SU-DHL-6 (cell line): ENCODE data around the gene TBPL1.

Experiments
- H2AFZ ChIP-seq: fragments of 200-600 bp; sonication (generic); 2 replicates; pipeline ENCODE4 v1.6.1; 2014; ENCODE audit warnings: low read depth, mild to moderate bottlenecking, moderate library complexity, mixed read lengths, antibody characterized with exemption, low read length; ENCODE audit not compliant: severe bottlenecking
- H3F3A ChIP-seq: fragments of 200-600 bp; shearing (Covaris generic); 2 replicates; pipeline ENCODE4 v1.6.0; 2016; ENCODE audit warnings: antibody characterized with exemption, mild to moderate bottlenecking; ENCODE audit not compliant: insufficient read depth
- H3K27ac ChIP-seq: fragments of 200-600 bp; sonication (generic); 2 replicates; pipeline ENCODE4 v1.5.1; 2016; ENCODE audit warnings: low read depth, mild to moderate bottlenecking, low read length, moderate library complexity, mixed read lengths
- H3K27me3 ChIP-seq: fragments of 200-600 bp; sonication (generic), shearing (Covaris generic); 2 replicates; pipeline ENCODE4 v1.6.0; 2014; ENCODE audit warnings: mild to moderate bottlenecking, low read length
- H3K36me3 ChIP-seq: fragments of 200-600 bp; sonication (generic); 2 replicates; pipeline ENCODE4 v1.6.1; 2014; ENCODE audit warnings: mild to moderate bottlenecking, low read length, mixed read lengths
- H3K4me2 ChIP-seq: fragments of 300-600, 200-600 bp; shearing (Covaris generic), sonication (generic); 2 replicates; pipeline ENCODE4 v1.6.0; 2014; ENCODE audit warnings: low read length, low read depth, mild to moderate bottlenecking; ENCODE audit not compliant: poor library complexity, severe bottlenecking
- H3K4me3 ChIP-seq: fragments of 200-600 bp; sonication (generic); 2 replicates; pipeline ENCODE4 v1.5.1; 2014; ENCODE audit warnings: antibody characterized with exemption, low read length, mild to moderate bottlenecking, mixed read lengths; ENCODE audit not compliant: insufficient read depth, poor library complexity, severe bottlenecking
- H3K79me2 ChIP-seq: fragments of 200-600 bp; sonication (generic); 2 replicates; pipeline ENCODE4 v1.6.1; 2014; ENCODE audit warnings: mild to moderate bottlenecking, low read length, moderate library complexity; ENCODE audit not compliant: insufficient read depth
- H3K9ac ChIP-seq: fragments of 200-600 bp; sonication (generic); 2 replicates; pipeline ENCODE4 v1.7.0; 2014; ENCODE audit warnings: mild to moderate bottlenecking, low read length
- H3K9me2 ChIP-seq: fragments of 200-600 bp; sonication (generic); replicated peaks from 2 replicates; pipeline ENCODE4 v1.6.1; 2014; ENCODE audit warnings: low read length; ENCODE audit not compliant: insufficient read depth
- H3K9me3 ChIP-seq: fragments of 200-600 bp; sonication (generic); 2 replicates; pipeline ENCODE4 v1.6.1; 2014; ENCODE audit warnings: low read length, mixed read lengths; ENCODE audit not compliant: insufficient read depth
- H4K20me1 ChIP-seq: fragments of 200-600 bp; sonication (generic); 2 replicates; pipeline ENCODE4 v1.6.1; 2014; ENCODE audit warnings: low read depth, mild to moderate bottlenecking, antibody characterized with exemption, low read length, moderate library complexity, mixed read lengths
- EZH2phosphoT487 ChIP-seq: fragments of 200-600 bp; sonication (generic), shearing (Covaris generic); conservative IDR thresholded peaks from 2 replicates; pipeline ENCODE4 v1.6.1; 2018; ENCODE audit warnings: mild to moderate bottlenecking, antibody characterized with exemption, low read length, moderate library complexity, mixed read lengths
- TF ChIP-seq, protein P1 (sequence below): fragments of 200-600 bp; sonication (generic); IDR thresholded peaks from one replicate; pipeline ENCODE4 v1.5.1; 2017; ENCODE audit warnings: antibody characterized with exemption, mild to moderate bottlenecking, low read length, moderate library complexity; ENCODE audit not compliant: insufficient read depth, poor library complexity, severe bottlenecking

The TBPL1 gene

DNA sequence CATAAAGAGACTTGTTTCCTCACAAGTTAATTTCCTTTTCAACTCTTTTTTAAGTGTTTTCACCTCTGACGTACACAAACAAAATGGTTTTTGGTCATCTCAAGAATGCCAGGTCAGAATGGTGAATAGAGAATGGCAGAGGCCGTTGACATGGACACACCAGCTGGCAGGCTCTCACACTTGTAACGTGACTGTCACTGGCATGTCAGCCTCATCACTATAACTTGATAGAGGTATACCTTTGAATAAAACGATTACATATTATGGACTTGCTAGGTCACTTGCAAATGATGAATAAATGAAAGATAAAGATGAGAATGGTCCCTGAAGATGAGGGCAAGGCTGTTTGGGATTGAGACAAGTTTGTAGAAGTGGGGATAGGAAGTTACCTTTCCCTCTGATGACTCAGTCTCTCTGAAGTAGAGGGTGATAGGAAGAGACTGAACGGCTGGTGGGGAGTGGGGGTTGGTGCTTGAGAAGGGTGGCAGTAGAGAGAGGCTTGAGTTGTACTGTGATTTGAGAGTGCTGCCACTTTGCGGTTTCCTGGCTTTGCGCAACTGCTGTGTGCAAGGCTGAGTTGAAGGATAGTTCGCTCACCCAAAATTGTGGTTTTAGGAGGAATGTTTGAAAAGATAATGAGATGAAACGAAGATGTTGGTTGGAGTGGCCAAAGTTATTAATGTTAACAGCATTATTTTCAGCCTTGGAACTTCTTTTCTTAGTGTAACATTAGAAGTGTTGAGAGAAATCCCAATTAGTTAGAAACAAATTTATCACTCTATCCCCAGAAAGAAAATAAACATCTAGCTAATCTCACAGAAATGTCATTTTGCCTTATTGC is 30.3 kb downstream of the TBPL1 start:
- Histone ChIP-seq H4K20me1 (peaks cover 7% of the 10 kb centered on the region), H3K36me3 (peaks cover 41% of the 10 kb centered on the region; the same call in 1 of the 2 replicates), H3K4me3 (no peak overlapping the region), H2AFZ (no peak overlapping the region), H3K4me2 (no peak overlapping the region), H3K27me3 (no peaks in the 10 kb centered on the region), H3K27ac (no peak overlapping the region), H3F3A (no peaks in the 10 kb centered on the region), H3K9me2 (no peaks in the 10 kb centered on the region), H3K79me2 (peaks cover 11% of the 10 kb centered on the region; the same call in 1 of the 2 replicates), H3K9ac (no peak overlapping the region), H3K9me3 (no peaks in the 10 kb centered on the region)
- TF ChIP-seq, protein P1, sequence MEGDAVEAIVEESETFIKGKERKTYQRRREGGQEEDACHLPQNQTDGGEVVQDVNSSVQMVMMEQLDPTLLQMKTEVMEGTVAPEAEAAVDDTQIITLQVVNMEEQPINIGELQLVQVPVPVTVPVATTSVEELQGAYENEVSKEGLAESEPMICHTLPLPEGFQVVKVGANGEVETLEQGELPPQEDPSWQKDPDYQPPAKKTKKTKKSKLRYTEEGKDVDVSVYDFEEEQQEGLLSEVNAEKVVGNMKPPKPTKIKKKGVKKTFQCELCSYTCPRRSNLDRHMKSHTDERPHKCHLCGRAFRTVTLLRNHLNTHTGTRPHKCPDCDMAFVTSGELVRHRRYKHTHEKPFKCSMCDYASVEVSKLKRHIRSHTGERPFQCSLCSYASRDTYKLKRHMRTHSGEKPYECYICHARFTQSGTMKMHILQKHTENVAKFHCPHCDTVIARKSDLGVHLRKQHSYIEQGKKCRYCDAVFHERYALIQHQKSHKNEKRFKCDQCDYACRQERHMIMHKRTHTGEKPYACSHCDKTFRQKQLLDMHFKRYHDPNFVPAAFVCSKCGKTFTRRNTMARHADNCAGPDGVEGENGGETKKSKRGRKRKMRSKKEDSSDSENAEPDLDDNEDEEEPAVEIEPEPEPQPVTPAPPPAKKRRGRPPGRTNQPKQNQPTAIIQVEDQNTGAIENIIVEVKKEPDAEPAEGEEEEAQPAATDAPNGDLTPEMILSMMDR, result no peak
- TF ChIP-seq EZH2phosphoT487, result no peak

DNA sequence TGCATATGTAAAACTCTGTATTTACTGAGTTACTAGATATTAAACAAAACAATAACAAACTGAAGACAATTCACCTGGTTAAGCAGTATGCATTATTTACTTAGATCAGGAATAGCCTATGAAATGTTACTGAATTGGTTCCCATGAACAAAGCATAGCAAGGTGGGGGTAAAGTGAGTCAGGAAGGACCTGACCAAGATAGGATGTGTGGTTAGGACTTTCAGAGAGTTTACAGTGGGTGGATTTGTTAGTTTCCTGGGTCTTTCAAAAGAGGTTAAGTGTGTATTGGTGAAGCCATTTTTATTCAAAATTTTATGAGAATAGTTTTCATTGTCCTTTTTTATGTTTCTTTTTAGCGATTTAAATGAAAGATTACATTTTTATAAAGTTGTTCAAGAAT is 32.9 kb downstream of the TBPL1 start:
- TF ChIP-seq EZH2phosphoT487, result no peak
- TF ChIP-seq, protein P1, result no peak
- H3K9ac ChIP-seq, result no peak overlapping the region
- no peaks in the 10 kb centered on the region for H3K27me3 ChIP-seq
- peaks cover 6% of the 10 kb centered on the region; the same call in 1 of the 2 replicates for H3F3A ChIP-seq
- no peaks in the 10 kb centered on the region for H3K9me2 ChIP-seq
- H3K79me2 ChIP-seq, result no peaks in the 10 kb centered on the region
- no peak overlapping the region for H3K4me3 ChIP-seq
- no peaks in the 10 kb centered on the region for H4K20me1 ChIP-seq
- peaks cover 40% of the 10 kb centered on the region; the same call in 1 of the 2 replicates for H3K36me3 ChIP-seq
- no peak overlapping the region for H3K4me2 ChIP-seq
- H3K27ac ChIP-seq, result no peak overlapping the region
- no peak overlapping the region for H2AFZ ChIP-seq
- H3K9me3 ChIP-seq, result no peaks in the 10 kb centered on the region

DNA sequence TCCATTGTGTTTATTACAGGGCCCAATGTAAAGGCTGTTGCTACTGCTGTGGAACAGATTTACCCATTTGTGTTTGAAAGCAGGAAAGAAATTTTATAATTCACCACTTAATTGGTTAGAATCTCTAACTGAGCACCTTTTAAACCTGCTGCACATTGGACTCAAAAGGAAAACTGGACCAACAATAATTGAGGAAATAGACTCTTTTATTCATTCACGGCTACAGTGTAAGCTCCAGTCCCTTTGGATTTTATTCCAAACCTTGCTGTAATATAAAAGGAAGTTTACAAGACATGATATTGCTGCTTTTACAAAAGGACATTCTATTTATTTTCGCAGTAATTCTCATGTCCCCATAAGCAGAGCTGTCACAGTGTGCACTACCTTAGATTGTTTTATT is 33.9 kb downstream of the TBPL1 start:
- TF ChIP-seq EZH2phosphoT487, result no peak
- TF ChIP-seq, protein P1, result no peak
- no peaks in the 10 kb centered on the region for H3K9me3 ChIP-seq
- H3K9me2 ChIP-seq, result no peaks in the 10 kb centered on the region
- H3K9ac ChIP-seq, result no peak overlapping the region
- H3K4me2 ChIP-seq, result no peak overlapping the region
- H3K79me2 ChIP-seq, result no peaks in the 10 kb centered on the region
- H3K36me3 ChIP-seq, result peaks cover 33% of the 10 kb centered on the region; the same call in 1 of the 2 replicates
- H3K27me3 ChIP-seq, result no peaks in the 10 kb centered on the region
- no peak overlapping the region for H2AFZ ChIP-seq
- H4K20me1 ChIP-seq, result no peaks in the 10 kb centered on the region
- H3F3A ChIP-seq, result peaks cover 9% of the 10 kb centered on the region; the same call in 1 of the 2 replicates
- H3K27ac ChIP-seq, result no peak overlapping the region
- H3K4me3 ChIP-seq, result no peak overlapping the region
